ENCODE measurements around the gene TTLL8.

Gene TTLL8

DNA sequence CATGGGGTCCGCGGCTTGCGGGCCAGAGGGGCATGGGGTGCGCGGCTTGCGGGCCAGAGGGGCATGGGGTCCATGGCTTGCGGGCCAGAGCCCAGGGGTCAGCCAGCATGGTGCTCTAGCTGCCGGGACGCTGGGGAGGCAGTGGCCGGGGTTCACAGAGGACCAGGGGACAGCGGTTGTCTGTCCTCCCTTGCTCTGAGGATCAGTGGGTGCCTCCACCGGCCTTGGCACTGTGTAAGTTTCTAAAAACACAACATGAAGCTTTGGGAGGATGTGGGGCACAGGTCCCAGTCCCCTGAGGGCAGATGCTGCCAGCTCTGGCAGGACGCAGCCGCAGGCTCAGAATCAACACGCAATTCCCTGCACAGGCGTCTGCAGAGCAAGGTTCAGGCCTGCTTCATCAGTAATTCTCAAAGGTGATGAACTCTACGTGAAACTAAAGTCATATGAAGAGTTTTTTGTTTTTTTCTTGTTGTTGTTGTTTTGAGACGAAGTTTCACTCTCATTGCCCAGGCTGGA is 24.2 kb upstream of the TTLL8 start:
- no peak for DNase-seq

DNA sequence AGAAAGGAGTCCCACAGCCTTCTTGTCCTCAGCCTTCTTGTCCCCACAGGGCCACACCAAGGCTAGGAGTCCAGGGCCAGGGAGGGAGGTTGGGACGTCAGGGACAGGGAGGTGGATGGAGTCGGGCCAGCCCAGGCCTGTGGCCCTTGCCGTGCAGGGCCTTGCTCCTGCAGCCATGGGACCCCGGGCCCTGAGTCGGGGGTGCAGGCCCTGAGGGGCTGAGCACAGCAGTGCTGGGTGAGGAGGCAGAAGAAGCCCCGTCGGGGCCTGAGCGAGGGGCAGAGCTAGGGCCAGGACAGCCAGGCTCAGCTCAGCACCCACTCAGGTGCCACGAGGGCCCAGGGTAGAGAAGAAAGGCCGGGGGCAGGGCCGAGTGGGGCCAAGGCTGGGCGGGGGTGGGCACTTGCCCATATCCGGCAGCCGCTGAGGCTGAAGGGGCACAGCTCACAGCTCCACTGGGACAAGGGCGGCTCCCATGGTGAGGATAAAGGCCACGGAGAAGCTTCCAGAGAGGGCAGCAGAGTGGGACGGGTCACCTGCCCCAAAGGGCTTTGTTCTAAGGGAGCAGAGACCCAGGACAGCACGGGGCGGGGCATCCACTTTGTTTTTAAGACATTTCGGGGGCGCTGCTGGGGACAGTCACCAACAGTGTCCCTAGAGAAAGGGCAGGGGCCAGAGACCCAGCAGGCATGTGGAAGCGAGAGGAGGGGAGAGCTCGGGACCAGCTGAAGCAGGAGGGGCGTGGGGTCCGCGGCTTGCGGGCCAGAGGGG is 23.5 kb upstream of the TTLL8 start:
- no peak for DNase-seq

DNA sequence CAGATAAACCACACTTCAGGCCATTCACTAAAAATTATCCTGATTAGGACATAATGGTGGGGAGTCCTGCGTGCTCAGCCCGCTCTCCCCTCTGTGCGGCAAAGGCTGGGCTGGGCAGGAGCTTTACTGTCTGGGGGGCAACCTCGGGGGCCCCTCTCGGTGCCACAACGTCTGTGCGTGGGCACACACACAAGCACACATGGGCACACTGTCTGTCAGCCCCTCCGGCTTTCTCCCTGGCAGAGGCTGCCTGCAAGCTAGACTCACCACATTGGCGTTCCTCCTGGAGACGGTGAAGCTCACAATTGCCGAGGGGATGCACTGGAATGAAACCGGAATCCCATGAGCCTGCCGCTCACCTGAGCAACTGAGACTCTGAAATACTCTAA is 22.0 kb upstream of the TTLL8 start:
- no peak for DNase-seq

DNA sequence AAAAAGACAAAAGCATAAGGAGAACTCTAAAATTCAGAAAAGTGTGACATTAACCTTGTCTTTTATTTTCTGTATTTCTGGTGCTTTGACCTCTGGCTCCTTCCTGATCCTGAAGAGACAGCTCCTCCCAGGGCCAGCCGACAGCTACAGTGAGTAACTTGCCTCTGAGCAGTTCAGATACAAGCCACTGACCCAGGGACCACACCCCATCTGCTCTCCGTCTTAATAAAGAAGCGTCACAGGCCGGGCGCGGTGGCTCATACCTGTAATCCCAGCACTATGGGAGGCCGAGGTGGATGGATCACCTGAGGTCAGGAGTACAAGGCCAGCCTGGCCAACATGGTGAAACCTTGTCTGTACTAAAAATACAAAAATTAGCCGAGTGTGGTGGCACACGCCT is 20.7 kb upstream of the TTLL8 start:
- DNase-seq: no peak

DNA sequence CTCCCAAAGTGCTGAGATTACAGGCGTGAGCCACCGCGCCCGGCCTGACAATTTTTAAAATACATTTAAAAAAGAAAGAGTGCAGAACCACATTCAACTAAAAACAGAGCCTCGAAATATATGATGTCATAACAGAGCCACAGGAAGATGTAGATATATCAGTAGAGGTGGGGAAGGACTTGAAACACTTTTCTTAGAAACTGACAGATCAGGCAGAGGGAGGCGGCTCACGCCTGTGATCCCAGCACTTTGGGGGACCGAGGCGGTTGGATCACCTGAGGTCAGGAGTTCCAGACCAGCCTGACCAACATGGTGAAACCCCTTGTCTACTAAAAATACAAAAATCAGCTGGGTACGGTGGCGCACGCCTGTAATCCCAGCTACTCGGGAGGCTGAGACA is 20.1 kb upstream of the TTLL8 start:
- no peak for DNase-seq

DNA sequence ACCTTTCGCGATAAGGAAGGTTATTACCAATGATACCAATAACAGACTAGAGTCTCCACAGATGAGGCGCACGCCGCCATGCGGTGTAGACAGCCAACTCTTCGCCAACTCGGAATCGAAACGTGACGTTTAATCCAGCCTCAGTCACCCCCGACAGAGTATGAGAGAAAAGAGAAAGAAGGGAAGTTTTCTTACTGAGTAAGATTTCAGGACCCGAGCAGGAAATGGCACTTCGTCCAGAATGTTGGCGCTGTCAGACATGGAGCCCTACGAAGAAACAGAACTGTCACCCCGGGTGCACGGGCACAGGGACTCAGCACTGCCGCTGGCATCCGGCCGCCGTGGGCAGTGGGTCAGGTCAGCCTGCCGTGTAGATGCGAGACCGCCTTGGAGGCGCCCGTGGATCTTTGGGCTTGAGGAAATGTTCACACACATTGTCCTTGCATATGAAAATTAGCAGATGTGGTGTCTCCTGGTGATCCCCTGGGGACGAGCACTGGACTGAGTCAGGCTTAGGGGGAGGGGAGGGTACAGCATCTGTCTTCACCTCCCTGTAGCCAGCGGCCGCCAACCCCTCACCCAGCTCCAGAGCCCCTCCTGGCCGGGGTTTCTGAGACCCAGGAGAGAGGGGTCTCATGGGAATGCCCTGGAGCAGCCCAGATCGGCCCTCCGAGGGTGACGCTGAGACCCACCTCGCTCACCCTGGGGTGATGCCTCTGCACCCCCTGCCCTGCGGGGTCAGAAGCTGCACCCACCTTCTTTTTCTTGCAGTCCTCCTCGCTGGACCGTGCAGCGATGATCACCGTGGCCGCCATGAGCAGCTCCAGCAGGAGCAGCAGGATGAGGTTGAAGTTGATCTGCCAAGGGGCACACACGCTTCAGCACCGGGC is 18.8 kb upstream of the TTLL8 start:
- no peak for DNase-seq

DNA sequence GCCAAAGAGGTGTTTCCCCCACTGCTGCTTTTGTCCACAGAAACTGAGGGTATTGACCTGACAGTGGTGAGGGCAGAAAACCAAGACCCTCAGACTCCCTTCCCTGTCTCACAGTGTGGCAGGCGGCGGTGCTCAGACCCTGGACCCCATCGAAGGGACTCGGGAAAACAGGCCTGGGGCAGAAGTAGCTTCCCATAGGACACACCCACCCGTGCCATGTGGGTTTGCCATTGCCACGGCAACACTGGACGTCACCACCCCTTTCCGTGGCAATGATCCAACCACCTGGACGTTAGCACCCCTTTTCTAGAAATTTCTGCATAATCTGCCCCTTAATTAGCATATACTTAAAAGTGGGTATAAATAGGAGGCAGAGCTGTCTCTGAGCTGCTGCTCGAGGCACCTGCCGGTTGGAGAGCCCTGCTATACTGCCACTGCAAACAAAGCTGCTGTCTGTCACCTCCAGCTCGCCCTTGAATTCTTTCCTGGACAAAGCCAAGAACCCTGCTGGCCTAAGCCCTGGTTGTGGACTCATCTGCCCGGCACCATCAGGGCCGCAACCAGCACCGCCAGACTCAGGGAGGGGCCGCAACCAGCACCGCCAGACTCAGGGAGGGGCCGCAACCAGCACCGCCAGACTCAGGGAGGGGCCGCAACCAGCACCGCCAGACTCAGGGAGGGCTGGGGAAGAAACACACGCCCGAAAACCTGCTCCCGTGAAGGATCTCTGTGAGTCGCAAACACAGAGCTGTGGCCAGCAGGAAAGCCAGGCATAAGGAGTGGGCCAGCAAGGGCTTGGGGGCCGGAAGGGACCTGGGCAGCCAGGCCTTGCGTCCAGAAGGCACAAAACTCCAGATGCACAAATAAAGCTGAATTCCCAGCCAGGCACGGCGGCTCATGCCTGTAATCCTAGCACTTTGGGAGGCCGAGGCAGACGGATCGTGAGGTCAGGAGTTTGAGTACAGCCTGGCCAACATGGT is 16.7 kb upstream of the TTLL8 start:
- DNase-seq: no peak

DNA sequence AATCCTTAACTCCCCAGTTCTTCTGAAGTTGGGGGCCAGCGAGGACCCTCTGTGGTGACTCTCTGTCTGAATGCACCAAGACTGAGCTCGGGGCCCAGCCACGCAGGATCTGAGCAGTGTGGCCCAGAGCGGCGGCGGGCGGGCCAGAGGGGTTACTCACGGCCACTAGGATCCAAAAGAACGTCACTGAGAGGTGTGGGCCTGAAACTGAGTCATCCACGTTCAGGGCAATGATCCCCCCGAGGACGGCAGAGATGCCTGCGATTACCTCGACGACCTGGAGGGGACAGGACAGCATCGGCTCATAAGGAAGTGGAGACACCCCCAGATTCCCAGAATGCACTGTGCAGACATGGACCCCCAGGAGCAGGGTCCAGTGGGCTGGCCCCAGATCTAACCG is 16.0 kb upstream of the TTLL8 start:
- DNase-seq: no peak

DNA sequence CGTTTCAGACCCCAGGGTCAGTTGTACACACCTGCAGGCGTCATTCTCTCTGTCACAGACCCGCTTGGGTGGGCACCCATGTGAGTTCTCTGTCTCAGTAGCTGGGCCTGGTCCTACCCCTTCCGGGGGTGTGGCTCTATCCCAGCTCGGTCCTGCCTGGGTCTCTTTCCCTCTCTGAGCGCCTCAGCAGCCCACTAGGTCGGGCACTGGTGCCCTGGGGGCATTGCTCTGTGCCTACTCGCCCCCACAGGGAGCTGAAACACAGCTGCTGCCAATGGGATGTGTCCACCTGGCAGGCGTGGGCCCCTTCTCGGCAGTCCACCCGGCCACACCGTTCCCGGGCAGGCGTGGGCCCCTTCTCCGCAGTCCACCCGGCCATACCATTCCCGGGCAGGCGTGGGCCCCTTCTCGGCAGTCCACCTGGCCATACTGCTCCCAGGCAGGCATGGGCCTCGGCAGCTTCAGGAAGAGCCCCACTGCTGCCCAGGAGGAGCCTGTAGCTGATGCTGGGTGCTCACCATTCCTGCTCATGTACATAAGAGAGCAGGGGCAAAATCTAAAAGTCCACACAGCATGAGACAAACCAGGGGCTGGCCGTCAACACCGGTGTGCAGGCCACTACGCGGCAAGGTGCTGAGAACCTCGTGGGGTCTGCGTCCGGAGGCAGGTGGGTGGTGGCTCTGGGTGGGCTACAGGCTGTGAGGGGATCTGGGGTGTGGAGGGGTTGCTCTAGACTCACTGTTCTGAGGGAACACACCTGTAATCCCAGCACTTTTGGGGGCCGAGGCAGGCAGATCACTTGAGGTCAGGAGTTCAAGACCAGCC is 14.8 kb upstream of the TTLL8 start:
- DNase-seq: no peak

DNA sequence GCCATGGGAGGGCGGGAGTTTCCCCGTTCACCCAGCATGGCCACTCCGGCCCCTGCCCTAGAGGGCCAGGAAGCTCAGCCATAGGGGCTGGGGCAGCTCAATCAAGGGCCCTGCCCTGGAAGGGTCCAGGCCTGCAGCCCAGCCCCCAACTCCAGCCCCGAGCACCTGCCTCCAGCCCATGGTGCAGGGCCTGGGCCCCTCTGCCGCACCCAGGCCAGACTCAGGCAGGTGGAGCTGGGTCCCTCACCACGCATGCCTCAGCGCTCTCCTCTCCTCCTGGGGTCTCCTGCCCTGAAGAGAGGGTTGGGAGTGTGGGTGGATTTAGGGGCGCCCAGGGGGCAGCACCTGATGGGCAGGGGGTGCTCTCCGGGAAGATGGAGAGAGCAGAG is 14.1 kb upstream of the TTLL8 start:
- no peak for DNase-seq

DNA sequence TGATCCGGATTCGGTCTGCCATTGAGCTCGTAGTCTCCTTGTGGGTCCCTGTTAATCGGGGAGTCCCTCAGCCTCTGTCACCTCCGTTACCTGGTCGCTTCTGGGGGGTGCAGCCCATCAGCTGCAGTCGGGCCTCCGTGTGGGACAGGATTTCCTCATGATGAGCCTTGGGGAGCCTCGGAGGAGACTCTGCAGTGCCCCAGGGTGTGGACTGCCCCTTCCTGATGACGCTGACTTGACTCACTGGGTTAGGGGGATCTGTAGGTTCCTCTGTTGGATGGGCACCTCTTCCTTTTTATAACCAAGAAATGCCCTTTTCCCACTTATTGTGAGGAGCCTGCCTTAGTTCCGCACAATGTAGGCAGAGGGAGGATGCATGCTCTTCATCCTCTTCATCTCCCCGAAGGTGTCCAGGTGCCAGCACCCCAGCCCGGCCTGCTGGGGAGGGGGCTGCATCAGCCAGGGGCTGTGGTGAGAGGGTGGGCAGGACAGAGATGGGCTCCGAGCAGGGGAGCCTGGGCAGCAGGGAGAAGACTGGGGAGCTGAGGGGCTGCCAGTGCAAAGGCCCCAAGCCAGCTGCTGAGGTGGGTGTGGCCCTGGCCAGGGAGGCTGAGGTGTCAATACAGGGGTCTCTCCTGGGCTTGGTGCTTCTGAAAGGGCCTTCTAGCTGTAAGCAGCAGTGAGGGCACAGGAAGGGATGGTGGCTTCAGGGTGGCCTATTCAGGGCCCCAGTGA is 13.5 kb upstream of the TTLL8 start:
- DNase-seq: no peak

DNA sequence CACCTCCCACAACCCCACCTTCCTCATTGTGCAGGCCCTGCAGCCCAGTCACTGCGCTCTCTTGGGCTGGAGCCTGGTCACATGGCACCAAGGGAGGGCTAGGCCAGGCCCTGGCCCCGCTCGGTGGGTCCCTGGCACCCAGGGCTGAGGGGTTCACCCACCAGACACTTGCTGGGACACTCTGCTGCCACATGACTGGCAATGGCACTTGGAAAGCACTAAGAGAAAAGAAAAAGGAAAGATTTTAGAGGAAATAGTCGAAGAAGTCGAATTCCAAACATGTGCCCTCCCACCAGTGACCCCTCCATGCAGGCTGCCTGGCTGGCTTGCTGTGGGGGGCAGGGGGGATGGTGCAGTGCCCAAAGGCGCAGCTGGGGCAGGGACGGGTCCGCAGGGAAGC is 12.3 kb upstream of the TTLL8 start:
- no peak for DNase-seq

DNA sequence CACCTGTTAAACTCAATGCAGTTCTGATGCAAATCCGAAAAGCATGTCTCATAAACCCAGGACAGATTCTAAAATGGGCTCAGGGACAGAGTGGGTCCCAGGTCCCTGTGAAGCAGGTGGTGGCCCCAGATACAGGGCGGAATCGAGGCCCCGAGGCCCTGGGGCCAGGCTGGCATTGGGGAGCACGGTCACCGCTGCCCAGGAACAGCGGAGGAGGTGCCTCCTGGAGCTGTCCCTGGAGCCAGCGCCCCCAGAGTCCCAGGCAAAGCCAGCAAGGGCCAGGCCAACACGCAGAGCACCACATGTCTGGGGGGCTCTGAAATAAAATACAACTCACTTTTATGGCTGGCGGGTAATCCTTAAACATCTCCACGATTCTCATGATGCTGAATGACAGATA is 10.0 kb upstream of the TTLL8 start:
- no peak for DNase-seq

DNA sequence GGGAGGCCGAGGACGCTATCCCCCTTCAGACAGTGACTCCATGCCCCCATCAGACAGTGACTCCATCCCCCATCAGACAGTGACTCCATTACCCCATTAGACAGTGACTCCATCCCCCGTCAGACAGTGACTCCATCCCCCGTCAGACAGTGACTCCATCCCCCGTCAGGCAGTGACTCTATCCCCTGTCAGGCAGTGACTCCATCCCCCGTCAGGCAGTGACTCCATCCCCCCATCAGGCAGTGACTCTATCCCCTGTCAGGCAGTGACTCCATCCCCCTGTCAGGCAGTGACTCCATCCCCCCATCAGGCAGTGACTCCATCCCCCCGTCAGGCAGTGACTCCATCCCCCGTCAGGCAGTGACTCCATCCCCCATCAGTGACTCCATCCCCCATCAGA is 9.1 kb upstream of the TTLL8 start:
- DNase-seq: no peak

DNA sequence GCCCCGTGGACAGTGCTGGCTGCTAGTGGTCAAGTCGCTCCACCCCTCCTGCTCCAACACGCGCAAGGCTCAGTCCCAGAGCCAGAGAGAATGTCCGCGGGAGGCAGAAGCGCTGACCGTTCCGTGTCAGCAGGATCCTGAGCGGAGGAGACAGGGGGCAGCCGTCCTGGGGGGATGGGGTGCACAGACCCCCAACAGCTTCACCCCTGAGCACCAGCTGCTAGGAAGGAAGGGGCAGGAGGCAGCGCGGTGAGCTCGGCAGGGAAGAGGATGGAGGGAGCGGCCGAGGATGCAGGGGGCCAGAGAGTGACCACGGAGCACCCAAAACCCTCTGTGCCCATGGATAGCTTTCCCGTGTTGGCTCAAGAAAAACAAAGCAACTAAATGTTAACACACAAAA is 6.4 kb upstream of the TTLL8 start:
- DNase-seq: no peak

DNA sequence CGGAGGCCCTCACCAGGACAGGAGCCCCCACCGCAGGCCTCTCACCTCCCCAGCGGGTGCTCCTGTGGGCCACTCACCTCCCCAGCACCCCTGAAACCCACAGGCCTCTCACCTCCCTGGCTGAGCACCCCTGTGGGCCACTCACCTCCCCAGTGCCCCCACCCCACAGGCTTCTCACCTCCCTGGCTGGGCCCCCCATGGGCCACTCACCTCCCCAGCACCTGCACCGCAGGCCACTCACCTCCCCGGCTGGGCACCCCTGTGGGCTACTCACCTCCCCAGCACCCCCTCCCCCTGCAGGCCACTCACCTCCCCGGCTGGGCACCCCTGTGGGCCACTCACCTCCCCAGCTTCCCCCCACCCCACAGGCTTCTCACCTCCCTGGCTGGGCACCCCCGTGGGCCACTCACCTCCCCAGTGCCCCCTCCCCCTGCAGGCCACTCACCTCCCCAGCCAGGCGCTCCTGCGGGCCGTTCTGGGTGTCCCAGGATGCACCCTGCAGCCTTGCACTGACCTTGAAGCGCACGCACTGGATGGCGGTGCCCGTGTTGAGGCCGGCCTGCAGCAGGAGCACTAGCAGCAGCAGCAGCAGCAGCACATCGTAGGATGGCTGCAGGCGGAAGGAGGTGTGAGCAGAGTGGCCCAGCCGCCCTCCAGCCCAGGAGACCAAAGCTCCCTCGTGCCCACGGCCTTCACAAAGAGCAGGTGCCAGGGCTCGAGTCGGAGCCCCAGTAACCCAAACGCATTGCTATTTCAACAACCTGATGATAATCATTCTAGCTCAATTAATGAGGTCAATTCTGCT is 5.7 kb upstream of the TTLL8 start:
- no peak for DNase-seq

DNA sequence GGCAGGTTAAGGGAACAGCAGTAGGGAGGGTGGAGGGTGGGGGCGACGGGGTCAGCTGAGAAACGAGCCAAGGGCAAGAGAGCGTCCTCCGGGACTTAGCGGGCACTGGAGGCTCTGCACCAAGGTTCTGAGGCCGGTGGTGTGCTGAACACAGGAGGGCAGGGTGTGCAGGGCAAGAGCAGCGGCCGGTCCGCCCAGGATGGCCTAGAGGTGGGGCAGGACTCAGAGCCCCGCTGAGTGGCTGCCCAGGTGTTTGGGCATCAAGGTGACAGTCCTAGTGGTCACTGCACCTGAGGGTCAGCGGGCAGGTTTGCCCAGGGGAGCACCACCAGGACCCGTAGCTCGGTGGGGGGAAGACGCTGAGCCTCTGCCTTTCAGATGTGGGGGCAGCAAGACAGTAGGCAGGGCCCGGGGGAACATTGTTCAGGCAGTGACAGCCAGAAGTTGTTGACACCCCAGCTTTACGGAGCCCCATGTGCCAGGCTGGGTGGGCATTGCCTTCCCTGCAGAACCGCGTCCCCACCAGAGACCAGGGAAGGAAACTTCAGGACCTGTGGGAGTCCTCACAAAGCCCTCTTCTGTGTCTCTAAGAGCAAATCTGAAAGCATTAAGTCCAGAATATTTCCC is 4.5 kb upstream of the TTLL8 start:
- DNase-seq: no peak

DNA sequence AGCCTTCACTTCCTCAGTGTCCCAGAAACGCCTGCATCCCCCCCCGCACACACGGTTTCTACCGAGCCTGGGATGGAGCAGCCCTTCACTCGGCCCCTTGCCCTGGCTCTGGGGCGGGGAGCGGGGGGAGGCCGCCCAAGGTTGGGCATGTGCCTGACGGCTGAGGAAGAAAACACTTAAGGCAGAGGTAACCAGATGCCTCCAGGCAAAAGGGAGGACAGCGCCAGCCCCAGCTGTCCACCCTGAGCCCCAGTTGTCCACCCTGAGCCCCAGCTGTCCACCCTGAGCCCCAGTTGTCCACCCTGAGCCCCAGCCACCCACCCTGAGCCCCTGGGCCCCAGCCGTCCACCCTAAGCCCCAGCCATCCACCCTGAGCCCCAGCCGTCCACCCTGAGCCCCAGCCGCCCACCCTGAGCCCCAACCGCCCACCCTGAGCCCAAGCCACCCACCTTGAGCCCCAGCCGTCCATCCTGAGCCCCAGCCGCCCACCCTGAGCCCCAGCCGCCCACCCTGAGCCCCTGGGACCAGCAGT is 3.8 kb upstream of the TTLL8 start:
- DNase-seq: no peak

DNA sequence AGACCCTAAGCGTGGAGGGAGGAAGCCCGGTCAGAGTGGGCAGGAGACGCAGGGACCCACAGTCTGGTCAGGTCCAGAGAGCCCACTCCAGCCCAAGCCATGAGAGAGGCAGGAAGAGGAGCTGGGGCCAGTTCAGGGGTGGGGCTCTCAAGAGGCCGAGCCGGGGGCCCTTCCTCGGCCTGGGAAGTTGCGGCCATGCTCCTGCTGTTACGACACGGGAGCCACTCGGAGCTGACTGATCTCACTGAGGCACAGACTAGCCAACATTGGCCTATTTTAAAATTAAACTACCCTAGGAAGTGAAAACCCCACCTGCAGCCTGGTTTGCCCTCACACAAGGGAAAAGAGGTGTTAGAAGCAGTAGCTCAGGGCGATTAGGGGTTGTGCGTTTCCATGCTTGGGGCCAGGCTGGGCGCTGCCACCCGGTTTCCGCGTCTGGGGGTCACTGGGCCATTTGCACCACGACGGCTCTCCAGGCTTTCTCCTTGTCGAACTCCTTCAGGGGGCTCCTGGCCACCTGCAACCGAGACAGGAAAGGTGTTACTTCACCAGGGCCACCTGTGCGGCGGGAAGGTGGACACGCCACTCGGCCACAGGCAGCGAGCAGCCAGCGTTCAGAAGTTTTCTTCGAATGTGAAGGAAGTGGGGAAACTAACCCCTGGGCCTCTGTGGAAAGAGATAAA is 3.2 kb upstream of the TTLL8 start:
- DNase-seq: no peak
